OCI-LY7 (cell line): ENCODE data around the gene PRR12. TPM values are rescaled to one million over a fixed set of nuclear protein-coding genes. Genes with fewer than 3 reads are reported as not detected.

Experiments used
- BruUV-seq: library from RNA; stranded (reverse); fragments of 400-500 nt; replicated peaks from 2 replicates; lab custom pipeline; 2021; lab: Mats Ljungman, UMichigan
- CTCF ChIA-PET: fragments of 300-600 bp; sonication (Branson Sonifier 250); formaldehyde crosslinking; loops from one replicate; lab custom pipeline; 2022; ENCODE audit warnings: antibody characterized with exemption; ENCODE audit not compliant: unreplicated experiment; lab: Charles Lee
- POLR2A ChIA-PET: fragments of 300-600 bp; sonication (Branson Sonifier 250); formaldehyde crosslinking; loops from one replicate; lab custom pipeline; 2022; ENCODE audit warnings: antibody characterized with exemption; lab: Charles Lee
- DNase-seq: peaks from one replicate; pipeline ENCODE4 v3.0.0-alpha.2; 2015; ENCODE audit warnings: low spot score
- H2AFZ ChIP-seq: fragments of 200-600 bp; sonication (generic), shearing (Covaris generic); 2 replicates; pipeline ENCODE4 v1.6.1; 2014; ENCODE audit warnings: mild to moderate bottlenecking, antibody characterized with exemption, low read length, moderate library complexity
- H3K27ac ChIP-seq: fragments of 200-600 bp; sonication (generic); 2 replicates; pipeline ENCODE4 v1.5.1; 2014; ENCODE audit warnings: mixed run types, low read depth, mild to moderate bottlenecking, moderate library complexity, low read length, inconsistent platforms; ENCODE audit not compliant: poor library complexity, severe bottlenecking
- H3K36me3 ChIP-seq: fragments of 200-600 bp; sonication (generic); 2 replicates; pipeline ENCODE4 v1.6.1; 2014; ENCODE audit warnings: mild to moderate bottlenecking, antibody characterized with exemption, low read length, moderate library complexity, mixed read lengths; ENCODE audit not compliant: insufficient read depth
- H3K4me1 ChIP-seq: fragments of 200-600 bp; sonication (generic); 2 replicates; pipeline ENCODE4 v1.5.1; 2014; ENCODE audit warnings: mild to moderate bottlenecking, low read length; ENCODE audit not compliant: insufficient read depth, poor library complexity, severe bottlenecking
- H3K4me2 ChIP-seq: fragments of 200-600 bp; sonication (generic); 2 replicates; pipeline ENCODE4 v1.6.1; 2014; ENCODE audit warnings: mild to moderate bottlenecking, low read length
- H3K4me3 ChIP-seq: fragments of 200-600 bp; sonication (generic); 2 replicates; pipeline ENCODE4 v1.5.1; 2014; ENCODE audit warnings: mild to moderate bottlenecking, low read depth, low read length; ENCODE audit not compliant: poor library complexity, severe bottlenecking
- H3K79me2 ChIP-seq: fragments of 200-600 bp; sonication (generic); 2 replicates; pipeline ENCODE4 v1.6.1; 2016; ENCODE audit warnings: low read depth, mild to moderate bottlenecking, low read length, moderate library complexity, mixed read lengths; ENCODE audit not compliant: insufficient read depth
- H3K9me2 ChIP-seq: fragments of 200-600 bp; sonication (generic); 2 replicates; pipeline ENCODE4 v1.6.1; 2016; ENCODE audit warnings: mild to moderate bottlenecking, low read length, mixed read lengths; ENCODE audit not compliant: insufficient read depth
- H3K9me3 ChIP-seq: fragments of 200-600 bp; sonication (generic); 2 replicates; pipeline ENCODE4 v1.6.1; 2014; ENCODE audit warnings: mild to moderate bottlenecking, mixed run types, low read length, mixed read lengths
- H4K20me1 ChIP-seq: fragments of 200-600 bp; sonication (generic); 2 replicates; pipeline ENCODE4 v1.6.1; 2014; ENCODE audit warnings: mild to moderate bottlenecking, antibody characterized with exemption, low read length, moderate library complexity, mixed read lengths; ENCODE audit not compliant: insufficient read depth
- CTCF ChIP-seq: fragments of 200-600 bp; sonication (generic); conservative IDR thresholded peaks from 2 replicates; pipeline ENCODE4 v1.5.1; 2014; ENCODE audit warnings: mild to moderate bottlenecking, antibody characterized with exemption, low read length, moderate library complexity, mixed read lengths
- EZH2phosphoT487 ChIP-seq: fragments of 200-600 bp; sonication (generic); IDR thresholded peaks from 2 replicates; pipeline ENCODE4 v1.6.1; 2018; ENCODE audit warnings: low read depth, borderline replicate concordance, mild to moderate bottlenecking, mixed run types, antibody characterized with exemption, low read length, moderate library complexity, mixed read lengths
- intact Hi-C: fragments of 100-400 bp; cut with micrococcal nuclease; formaldehyde crosslinking; loops from one replicate; pipeline ENCODE4 v1.10.0; 2022; ENCODE audit not compliant: unreplicated experiment
- total RNA-seq, 2 experiments: library from RNA; depleted of rRNA in 1 of 2; stranded (reverse); fragments of >200 nt in 1 of 2; shearing (Covaris generic) in 1 of 2; gene quantifications; 2 replicates each; pipeline ENCODE4 v1.2.3, GENCODE V29; 2014 to 2022

The PRR12 gene
- total RNA-seq, 2 experiments from 2014 or later, result 6.5 to 32.8 TPM

GRCh38 chr19:49546825-49547565, 44.0 kb upstream of the PRR12 start:
- POLR2A ChIA-PET, result interaction anchor here (0.5 to 1.1 kb wide), 3 partner anchors 9 to 41 kb away, joined by 3 to 6 read pairs (median 5); no protein-coding TSS in a partner anchor
- no peaks in the 10 kb centered on the region for H3K9me2 ChIP-seq
- H3K36me3 ChIP-seq, result no peaks in the 10 kb centered on the region
- H3K27ac ChIP-seq, result no peak overlapping the region
- TF ChIP-seq EZH2phosphoT487 (no peak), CTCF (peak; percentile 99)
- BruUV-seq, result no TSS peak
- no peaks in the 10 kb centered on the region for H3K79me2 ChIP-seq
- intact Hi-C loops, result loop anchor here (1.0 to 2.0 kb wide), 2 partner anchors 24 to 41 kb away; no protein-coding TSS in a partner anchor
- no peaks in the 10 kb centered on the region for H4K20me1 ChIP-seq
- peak overlapping the region; percentile 45; the same call in 1 of the 2 replicates for H3K4me2 ChIP-seq
- H3K9me3 ChIP-seq, result no peaks in the 10 kb centered on the region
- DNase-seq, result peak; percentile 84
- H3K4me3 ChIP-seq, result no peak overlapping the region
- peaks cover 5% of the 10 kb centered on the region for H3K4me1 ChIP-seq
- CTCF ChIA-PET, result interaction anchor here (1.4 kb wide), 2 partner anchors 16 to 93 kb away, joined by 3 to 5 read pairs; partner anchors contain the start of gene RRAS
- H2AFZ ChIP-seq, result 0 out of 2 replicates have a peak overlapping the region, but pooled peaks have one; percentile 55

DNA sequence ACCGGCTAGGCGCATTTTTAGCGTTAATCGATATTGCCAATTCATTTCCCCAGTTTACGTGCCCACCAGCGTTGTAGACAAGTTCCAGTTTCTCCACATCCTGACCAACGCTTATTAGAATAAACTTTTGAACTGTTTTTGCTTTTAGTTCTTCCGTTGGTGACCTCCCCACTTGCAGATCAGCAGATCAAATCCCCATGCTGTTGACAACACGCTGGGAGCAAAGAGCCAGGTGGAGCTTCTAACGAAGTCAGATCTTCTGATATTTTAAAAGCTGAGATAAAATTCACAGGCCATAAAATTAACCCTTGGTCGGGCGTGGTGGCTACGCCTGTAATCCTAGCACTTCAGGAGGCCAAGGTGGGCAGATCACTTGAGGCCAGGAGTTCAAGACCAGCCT, 41.9 kb upstream of the PRR12 start:
- no peak overlapping the region for H3K27ac ChIP-seq
- no peaks in the 10 kb centered on the region for H4K20me1 ChIP-seq
- no peak overlapping the region for H3K4me2 ChIP-seq
- no TSS peak for BruUV-seq
- H3K9me3 ChIP-seq, result no peaks in the 10 kb centered on the region
- H3K9me2 ChIP-seq, result no peaks in the 10 kb centered on the region
- H3K36me3 ChIP-seq, result no peaks in the 10 kb centered on the region
- POLR2A ChIA-PET, result interaction anchor here (0.8 kb wide), 1 partner anchor 44 kb away, joined by 4 read pairs; no protein-coding TSS in a partner anchor
- DNase-seq, result no peak
- intact Hi-C loops, result no loop called here
- peaks cover 5% of the 10 kb centered on the region for H3K4me1 ChIP-seq
- no peaks in the 10 kb centered on the region for H3K79me2 ChIP-seq
- no peak overlapping the region for H3K4me3 ChIP-seq
- TF ChIP-seq CTCF, result no peak
- TF ChIP-seq EZH2phosphoT487, result no peak
- CTCF ChIA-PET, result interaction anchor here (0.6 kb wide), 1 partner anchor 153 kb away, joined by 3 read pairs; no protein-coding TSS in a partner anchor
- H2AFZ ChIP-seq, result no peak overlapping the region

GRCh38 chr19:49551531-49551930, 39.5 kb upstream of the PRR12 start:
- ChIA-PET CTCF (no interaction called here), POLR2A (no interaction called here)
- H3K27ac ChIP-seq, result no peak overlapping the region
- no peak overlapping the region for H2AFZ ChIP-seq
- peaks cover 5% of the 10 kb centered on the region for H3K4me1 ChIP-seq
- H3K9me2 ChIP-seq, result no peaks in the 10 kb centered on the region
- intact Hi-C loops, result no loop called here
- no peak overlapping the region for H3K4me3 ChIP-seq
- DNase-seq, result no peak
- no peaks in the 10 kb centered on the region for H4K20me1 ChIP-seq
- no peak overlapping the region for H3K4me2 ChIP-seq
- no TSS peak for BruUV-seq
- no peaks in the 10 kb centered on the region for H3K79me2 ChIP-seq
- no peaks in the 10 kb centered on the region for H3K9me3 ChIP-seq
- peaks cover 15% of the 10 kb centered on the region; the same call in 1 of the 2 replicates for H3K36me3 ChIP-seq
- TF ChIP-seq CTCF (no peak), EZH2phosphoT487 (no peak)
